ENCODE measurements around the gene SOCS3. TPM values are rescaled to one million over a fixed set of nuclear protein-coding genes. Genes with fewer than 3 reads are reported as not detected.

The SOCS3 gene
- total and polyA plus RNA-seq, 2 donors (not counting 1 experiment from before 2014, with no cell fraction given), result 52.6 to 185 TPM

DNA sequence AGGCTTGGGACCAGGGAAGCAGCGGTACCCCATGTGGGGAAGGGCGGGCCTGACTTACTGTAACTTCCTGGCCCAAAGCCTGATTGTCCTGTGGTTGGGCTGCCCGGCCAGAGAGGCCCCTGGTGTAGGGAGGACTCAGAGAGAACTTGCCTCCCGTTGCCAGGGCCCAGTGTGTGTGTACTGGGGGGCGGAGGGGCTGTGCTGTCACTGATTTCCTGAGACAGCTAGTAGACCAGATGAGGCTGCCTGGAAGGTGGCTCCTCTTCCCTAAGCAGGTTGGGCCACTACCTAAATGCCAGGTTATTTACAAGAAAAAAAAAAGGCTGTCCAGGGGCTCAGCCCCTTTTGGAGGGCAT, 16.7 kb downstream of the SOCS3 start:
- H2AFZ ChIP-seq (ENCODE audit: low read length), result no peak overlapping the region

DNA sequence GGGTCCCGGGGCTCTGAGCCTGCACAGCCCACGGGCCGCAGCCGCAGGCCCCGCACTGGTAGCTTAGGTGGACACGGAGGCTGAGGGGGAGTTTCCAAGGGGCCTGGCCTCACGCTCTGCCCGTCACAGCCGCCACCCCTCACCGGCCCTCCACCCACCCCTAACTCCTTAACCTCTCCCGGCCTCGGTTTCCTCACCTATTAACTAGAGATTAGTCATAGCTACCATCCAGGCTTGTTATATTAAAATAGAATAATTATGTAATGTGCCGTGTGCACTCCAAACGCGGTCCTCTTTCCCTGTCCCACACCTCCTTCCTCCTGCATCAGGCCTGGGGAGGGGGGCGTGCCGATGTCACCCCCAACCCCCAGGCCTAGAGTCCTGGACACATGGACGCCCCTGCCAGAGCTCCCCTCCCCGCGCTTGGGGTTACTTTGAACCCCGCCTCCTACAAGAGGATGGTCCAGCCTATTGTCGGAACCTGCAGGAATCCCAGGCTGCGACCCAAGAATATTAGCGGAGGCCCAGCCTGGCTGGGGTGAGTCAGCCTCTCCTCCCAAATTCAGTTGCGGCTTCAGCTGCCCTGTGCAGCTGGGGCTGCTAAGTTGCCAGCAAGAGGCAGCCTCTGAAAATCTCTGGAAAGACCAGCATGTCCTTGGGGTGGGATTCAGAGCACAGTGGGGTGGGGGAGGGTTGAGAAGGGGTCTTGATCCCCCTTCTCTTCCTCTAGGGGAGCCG, 17.3 kb downstream of the SOCS3 start:
- Histone ChIP-seq H3K36me3 (ENCODE audit: control insufficient read depth, insufficient read depth, low read length) (no peaks in the 10 kb centered on the region), H3K27me3 (ENCODE audit: control insufficient read depth, insufficient read depth, low read length) (no peaks in the 10 kb centered on the region), H3K79me2 (ENCODE audit: control insufficient read depth, insufficient read depth, low read length) (no peaks in the 10 kb centered on the region), H3K4me2 (ENCODE audit: extremely low read depth, insufficient read depth, low read length) (peak overlapping the region; percentile 85), H3K27ac (ENCODE audit: insufficient read depth, low read length) (peak overlapping the region; percentile 98), H2AFZ (ENCODE audit: low read length) (no peak overlapping the region), H3K9ac (ENCODE audit: insufficient read depth, low read length) (peak overlapping the region; percentile 95), H4K20me1 (ENCODE audit: control insufficient read depth, extremely low read depth, insufficient read depth, low read length) (no peaks in the 10 kb centered on the region), H3K9me3 (ENCODE audit: control insufficient read depth, insufficient read depth, low read depth, low read length) (no peaks in the 10 kb centered on the region), H3K4me3 (replicated peaks in 1 of 4; ENCODE audit: control extremely low read depth in 1 of 4, insufficient read depth in 1 of 4, low read depth in 3 of 4, low read length in 4 of 4) (peak overlapping the region in 3 of 4 experiments; percentile 24 to 55 (median 31)), H3K4me1 (ENCODE audit: control insufficient read depth, extremely low read depth, insufficient read depth, low read length) (peaks cover 35% of the 10 kb centered on the region)
- peak; percentile 91 to 96 for DNase-seq (ENCODE audit: low read depth in 2 of 2)
- no peak for TF ChIP-seq EZH2 (IDR thresholded peaks at IDR 0.05; ENCODE audit: low read length, missing control alignments)
- TF ChIP-seq, protein P1, sequence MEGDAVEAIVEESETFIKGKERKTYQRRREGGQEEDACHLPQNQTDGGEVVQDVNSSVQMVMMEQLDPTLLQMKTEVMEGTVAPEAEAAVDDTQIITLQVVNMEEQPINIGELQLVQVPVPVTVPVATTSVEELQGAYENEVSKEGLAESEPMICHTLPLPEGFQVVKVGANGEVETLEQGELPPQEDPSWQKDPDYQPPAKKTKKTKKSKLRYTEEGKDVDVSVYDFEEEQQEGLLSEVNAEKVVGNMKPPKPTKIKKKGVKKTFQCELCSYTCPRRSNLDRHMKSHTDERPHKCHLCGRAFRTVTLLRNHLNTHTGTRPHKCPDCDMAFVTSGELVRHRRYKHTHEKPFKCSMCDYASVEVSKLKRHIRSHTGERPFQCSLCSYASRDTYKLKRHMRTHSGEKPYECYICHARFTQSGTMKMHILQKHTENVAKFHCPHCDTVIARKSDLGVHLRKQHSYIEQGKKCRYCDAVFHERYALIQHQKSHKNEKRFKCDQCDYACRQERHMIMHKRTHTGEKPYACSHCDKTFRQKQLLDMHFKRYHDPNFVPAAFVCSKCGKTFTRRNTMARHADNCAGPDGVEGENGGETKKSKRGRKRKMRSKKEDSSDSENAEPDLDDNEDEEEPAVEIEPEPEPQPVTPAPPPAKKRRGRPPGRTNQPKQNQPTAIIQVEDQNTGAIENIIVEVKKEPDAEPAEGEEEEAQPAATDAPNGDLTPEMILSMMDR (conservative IDR thresholded peaks at IDR 0.05 in 1 of 2, IDR thresholded peaks at IDR 0.05 in 1 of 2; ENCODE audit: low read depth in 1 of 2, low read length in 2 of 2), result no peak

More for the DNA sequence above, 16.7 kb downstream of the SOCS3 start:
- Histone ChIP-seq H3K79me2 (ENCODE audit: control insufficient read depth, insufficient read depth, low read length) (no peaks in the 10 kb centered on the region), H3K9ac (ENCODE audit: insufficient read depth, low read length) (peak overlapping the region; percentile 95), H4K20me1 (ENCODE audit: control insufficient read depth, extremely low read depth, insufficient read depth, low read length) (no peaks in the 10 kb centered on the region), H3K9me3 (ENCODE audit: control insufficient read depth, insufficient read depth, low read depth, low read length) (no peaks in the 10 kb centered on the region), H3K27ac (ENCODE audit: insufficient read depth, low read length) (peak overlapping the region; percentile 98), H3K4me3 (replicated peaks in 1 of 4; ENCODE audit: control extremely low read depth in 1 of 4, insufficient read depth in 1 of 4, low read depth in 3 of 4, low read length in 4 of 4) (peak overlapping the region in 1 of 4 experiments; percentile 33), H3K4me2 (ENCODE audit: extremely low read depth, insufficient read depth, low read length) (peak overlapping the region; percentile 85), H3K4me1 (ENCODE audit: control insufficient read depth, extremely low read depth, insufficient read depth, low read length) (peaks cover 31% of the 10 kb centered on the region), H3K27me3 (ENCODE audit: control insufficient read depth, insufficient read depth, low read length) (no peaks in the 10 kb centered on the region), H3K36me3 (ENCODE audit: control insufficient read depth, insufficient read depth, low read length) (no peaks in the 10 kb centered on the region)
- peak; percentile 94 for DNase-seq (ENCODE audit: low read depth in 2 of 2)
- TF ChIP-seq EZH2 (IDR thresholded peaks at IDR 0.05; ENCODE audit: low read length, missing control alignments), result no peak
- TF ChIP-seq, protein P1 (conservative IDR thresholded peaks at IDR 0.05 in 1 of 2, IDR thresholded peaks at IDR 0.05 in 1 of 2; ENCODE audit: low read depth in 1 of 2, low read length in 2 of 2), result no peak

- H3K4me3 ChIP-seq (replicated peaks in 1 of 4; ENCODE audit: control extremely low read depth in 1 of 4, insufficient read depth in 1 of 4, low read depth in 3 of 4, low read length in 4 of 4), result peak overlapping the region in 3 of 4 experiments; percentile 24 to 55 (median 31)
Measured at GRCh38 chr17:78341559-78342448, 18.1 kb downstream of the SOCS3 start.

More at GRCh38 chr17:78341559-78342448, 18.1 kb downstream of the SOCS3 start:
- H3K9ac ChIP-seq (ENCODE audit: insufficient read depth, low read length), result peak overlapping the region; percentile 95
- H3K27ac ChIP-seq (ENCODE audit: insufficient read depth, low read length), result peak overlapping the region; percentile 98
- H3K27me3 ChIP-seq (ENCODE audit: control insufficient read depth, insufficient read depth, low read length), result no peaks in the 10 kb centered on the region
- no peaks in the 10 kb centered on the region for H3K36me3 ChIP-seq (ENCODE audit: control insufficient read depth, insufficient read depth, low read length)
- H3K9me3 ChIP-seq (ENCODE audit: control insufficient read depth, insufficient read depth, low read depth, low read length), result no peaks in the 10 kb centered on the region
- TF ChIP-seq, protein P1 (conservative IDR thresholded peaks at IDR 0.05 in 1 of 2, IDR thresholded peaks at IDR 0.05 in 1 of 2; ENCODE audit: low read depth in 1 of 2, low read length in 2 of 2), result no peak
- TF ChIP-seq EZH2 (IDR thresholded peaks at IDR 0.05; ENCODE audit: low read length, missing control alignments), result no peak
- no peaks in the 10 kb centered on the region for H3K79me2 ChIP-seq (ENCODE audit: control insufficient read depth, insufficient read depth, low read length)
- peaks cover 41% of the 10 kb centered on the region for H3K4me1 ChIP-seq (ENCODE audit: control insufficient read depth, extremely low read depth, insufficient read depth, low read length)
- no peak overlapping the region for H2AFZ ChIP-seq (ENCODE audit: low read length)
- no peaks in the 10 kb centered on the region for H4K20me1 ChIP-seq (ENCODE audit: control insufficient read depth, extremely low read depth, insufficient read depth, low read length)
- peak overlapping the region; percentile 85 for H3K4me2 ChIP-seq (ENCODE audit: extremely low read depth, insufficient read depth, low read length)
- peak; percentile 83 to 86 for DNase-seq (ENCODE audit: low read depth in 2 of 2)

Data from fibroblast of lung (primary cell).